ENCODE data around the gene LPP.

DNA sequence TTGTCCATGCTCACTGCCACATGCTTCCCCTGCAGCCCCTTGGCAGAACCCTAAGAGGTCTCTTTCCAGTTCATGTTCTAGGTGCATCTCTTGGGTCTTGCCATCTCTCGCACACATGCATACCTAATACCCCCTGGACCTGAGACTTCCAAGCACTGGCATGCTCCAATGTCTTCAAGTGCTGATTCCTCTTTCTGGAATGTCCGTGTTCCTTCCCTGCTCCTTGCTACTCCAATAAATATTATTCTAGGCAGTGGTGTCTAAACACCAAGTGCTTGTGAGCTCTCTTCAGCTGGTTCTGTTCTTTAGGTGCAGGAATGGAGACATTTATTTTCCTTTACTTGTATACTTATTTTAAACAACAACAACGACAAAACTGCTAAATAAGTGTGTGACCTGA, 370.1 kb downstream of the LPP start:
- TF ChIP-seq, protein P1, sequence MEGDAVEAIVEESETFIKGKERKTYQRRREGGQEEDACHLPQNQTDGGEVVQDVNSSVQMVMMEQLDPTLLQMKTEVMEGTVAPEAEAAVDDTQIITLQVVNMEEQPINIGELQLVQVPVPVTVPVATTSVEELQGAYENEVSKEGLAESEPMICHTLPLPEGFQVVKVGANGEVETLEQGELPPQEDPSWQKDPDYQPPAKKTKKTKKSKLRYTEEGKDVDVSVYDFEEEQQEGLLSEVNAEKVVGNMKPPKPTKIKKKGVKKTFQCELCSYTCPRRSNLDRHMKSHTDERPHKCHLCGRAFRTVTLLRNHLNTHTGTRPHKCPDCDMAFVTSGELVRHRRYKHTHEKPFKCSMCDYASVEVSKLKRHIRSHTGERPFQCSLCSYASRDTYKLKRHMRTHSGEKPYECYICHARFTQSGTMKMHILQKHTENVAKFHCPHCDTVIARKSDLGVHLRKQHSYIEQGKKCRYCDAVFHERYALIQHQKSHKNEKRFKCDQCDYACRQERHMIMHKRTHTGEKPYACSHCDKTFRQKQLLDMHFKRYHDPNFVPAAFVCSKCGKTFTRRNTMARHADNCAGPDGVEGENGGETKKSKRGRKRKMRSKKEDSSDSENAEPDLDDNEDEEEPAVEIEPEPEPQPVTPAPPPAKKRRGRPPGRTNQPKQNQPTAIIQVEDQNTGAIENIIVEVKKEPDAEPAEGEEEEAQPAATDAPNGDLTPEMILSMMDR (optimal IDR thresholded peaks at IDR 0.05 in 1 of 3, IDR thresholded peaks at IDR 0.05 in 1 of 3, conservative IDR thresholded peaks at IDR 0.05 in 1 of 3; ENCODE audit: extremely low read depth in 1 of 3, insufficient read depth in 2 of 3, low read length in 3 of 3), result no peak
- no peak for TF ChIP-seq EZH2 (IDR thresholded peaks at IDR 0.05; ENCODE audit: low read length)

Data from keratinocyte (primary cell).